ENCODE measurements around the gene B4GALT5.
"Not testable (repeated sequence)": the region's sequence is repeated elsewhere in the genome, so short reads cannot be mapped to it uniquely, and the experiment has no call there.

B4GALT5 gene

DNA sequence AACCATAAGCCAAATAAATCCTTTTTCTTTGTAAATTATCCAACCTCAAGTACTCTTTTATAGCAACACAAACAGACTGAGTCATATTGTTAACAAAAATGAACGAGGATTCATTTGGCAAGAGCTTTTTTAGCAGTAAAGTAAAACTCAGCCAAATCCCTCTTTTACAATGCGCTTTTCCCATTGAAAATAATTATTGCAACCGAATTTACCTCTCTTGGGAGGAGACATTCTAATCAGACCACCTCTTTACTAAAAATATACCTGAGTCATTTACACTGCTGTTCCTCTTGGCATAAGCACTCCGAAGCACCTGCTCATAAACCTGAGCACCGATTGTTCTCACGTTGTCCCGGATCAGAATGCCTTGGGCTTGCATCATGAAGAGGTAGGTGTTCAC is 57.4 kb downstream of the B4GALT5 start:
- no peak for DNase-seq

DNA sequence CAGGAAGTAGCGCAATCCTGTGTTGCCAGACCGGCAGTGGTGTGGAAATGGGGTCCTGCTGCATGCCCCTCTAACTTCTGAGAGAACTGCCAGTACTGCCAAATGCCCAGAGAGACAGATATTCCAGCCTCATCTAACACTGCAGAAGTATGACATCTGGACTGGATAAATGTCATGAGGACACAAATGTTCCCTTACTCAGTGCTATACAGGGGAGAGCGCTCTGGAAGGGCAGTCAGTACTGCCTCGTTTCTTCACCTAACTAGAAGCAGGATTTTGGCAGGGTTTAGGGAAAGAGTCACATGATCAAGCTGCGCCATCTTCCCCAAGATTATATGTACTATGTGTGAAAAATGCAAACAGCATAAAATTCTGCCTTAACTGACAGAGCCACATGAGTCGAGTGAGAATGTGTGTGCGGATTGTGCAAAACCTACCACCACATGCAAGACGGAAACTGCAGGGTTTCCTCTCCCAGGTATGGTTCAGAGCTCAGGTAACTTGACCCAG is 59.7 kb downstream of the B4GALT5 start:
- DNase-seq = no peak

DNA sequence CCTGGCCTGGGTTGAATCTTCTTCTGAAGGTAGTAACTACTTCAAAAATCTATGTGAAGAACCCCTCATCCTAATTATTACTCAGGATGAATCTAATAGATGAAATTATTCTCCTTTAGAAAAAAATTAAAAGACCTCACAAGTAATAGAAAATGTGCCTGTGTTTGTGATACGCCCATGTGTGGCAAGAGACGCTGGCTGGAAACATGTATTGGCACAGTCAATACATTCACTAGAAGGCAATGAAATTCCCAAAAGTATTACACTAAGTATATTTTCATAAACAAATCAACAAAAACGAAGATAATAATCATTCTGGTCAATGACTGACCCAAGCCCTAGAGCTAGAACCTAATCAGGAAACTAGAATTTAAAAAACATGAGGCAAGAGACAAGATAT is 64.0 kb downstream of the B4GALT5 start:
- DNase-seq = no peak

- no peak for DNase-seq
Measured at GRCh38 chr20:49647550-49647949, 66.1 kb downstream of the B4GALT5 start.

DNA sequence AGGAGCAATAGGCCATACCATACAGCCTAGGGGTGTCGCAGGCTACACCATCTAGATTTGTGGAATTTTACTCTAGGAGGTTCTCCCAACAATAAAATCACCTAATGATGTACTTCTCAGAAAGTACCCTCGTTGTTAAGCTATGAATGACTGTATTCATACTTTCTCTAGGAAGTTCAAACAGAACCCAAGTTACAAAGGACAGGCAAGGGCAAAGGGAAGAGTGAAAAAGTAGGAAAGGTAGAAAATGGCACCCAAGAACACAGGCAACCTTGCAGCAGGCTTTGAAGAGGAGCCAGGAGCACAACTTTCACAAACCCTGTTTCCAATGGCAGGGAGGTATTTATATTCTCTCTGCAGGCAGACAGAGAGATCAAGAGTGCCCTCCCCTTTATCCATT is 67.2 kb downstream of the B4GALT5 start:
- no peak for DNase-seq

GRCh38 chr20:49646126-49646525 is 67.6 kb downstream of the B4GALT5 start:
- DNase-seq = no peak

- DNase-seq = no peak
Measured at GRCh38 chr20:49644980-49645565, 68.6 kb downstream of the B4GALT5 start.

DNA sequence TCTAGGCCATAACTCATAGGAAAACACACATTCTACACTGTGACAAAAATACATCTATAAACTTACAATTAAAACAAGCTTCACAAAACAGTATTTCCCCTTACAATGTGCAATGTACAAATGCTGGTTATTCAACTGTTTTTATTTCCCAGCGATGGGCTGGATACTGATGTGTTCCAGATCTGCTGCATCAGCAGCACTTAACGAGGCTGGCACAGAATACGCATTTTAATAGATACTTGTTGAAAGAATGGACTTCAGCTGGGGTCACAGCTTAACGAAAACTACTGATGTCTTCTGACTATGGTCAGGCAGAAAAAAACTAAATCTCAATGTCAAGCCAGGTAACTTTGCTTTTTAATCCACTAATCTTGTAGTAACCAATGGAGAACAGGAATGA is 70.9 kb downstream of the B4GALT5 start:
- DNase-seq = no peak

DNA sequence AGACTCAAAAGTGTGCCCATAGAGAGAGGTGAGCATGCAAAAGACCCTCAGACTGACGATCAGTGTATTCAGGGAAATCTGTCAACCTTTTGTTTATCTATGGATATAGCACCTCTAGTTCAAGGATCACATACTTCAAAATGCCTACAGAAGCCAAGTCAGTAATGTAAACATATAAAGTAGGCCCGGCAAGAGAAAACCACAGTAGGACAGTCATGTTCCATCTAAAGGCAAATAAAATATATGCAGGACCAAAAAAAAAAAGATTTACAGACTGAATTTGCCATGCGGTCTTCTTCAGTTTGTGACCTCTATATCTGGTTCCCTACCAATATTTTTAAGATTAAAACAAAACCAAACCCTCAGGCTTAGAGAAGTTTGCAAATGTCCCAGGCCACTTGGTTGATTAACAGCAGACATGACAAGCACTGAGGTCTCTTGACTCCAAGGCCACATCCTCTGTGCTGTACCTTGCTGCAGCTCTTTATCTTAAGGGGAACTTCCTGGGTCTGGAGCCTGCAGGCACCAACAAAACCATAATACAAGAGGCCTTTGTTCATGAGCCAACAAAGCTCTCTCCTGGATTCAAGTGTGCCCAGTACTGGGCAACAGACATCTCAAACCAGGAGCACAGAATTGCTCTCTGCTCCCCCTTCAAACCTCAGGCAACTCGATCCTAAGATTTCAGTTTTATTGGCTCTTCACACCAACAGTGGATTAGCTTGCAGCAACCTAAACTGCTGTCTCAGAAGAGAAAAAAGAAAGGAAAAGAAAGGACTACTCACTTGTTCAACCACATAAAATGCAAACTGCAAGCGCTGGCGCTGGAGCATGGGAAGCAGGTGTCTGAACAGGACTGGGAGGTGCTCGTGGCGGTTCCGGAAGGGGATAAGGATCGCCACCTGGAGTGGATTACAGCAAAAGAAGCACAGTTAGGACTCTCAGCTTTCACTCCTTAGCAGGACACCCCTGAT is 71.7 kb downstream of the B4GALT5 start:
- no peak for DNase-seq

- DNase-seq = no peak
Measured at GRCh38 chr20:49637046-49637637, 76.5 kb downstream of the B4GALT5 start.

GRCh38 chr20:49636447-49636846 is 77.2 kb downstream of the B4GALT5 start:
- peak; percentile 52 for DNase-seq

- DNase-seq = no peak
Measured at GRCh38 chr20:49635866-49636265, 77.8 kb downstream of the B4GALT5 start.

DNA sequence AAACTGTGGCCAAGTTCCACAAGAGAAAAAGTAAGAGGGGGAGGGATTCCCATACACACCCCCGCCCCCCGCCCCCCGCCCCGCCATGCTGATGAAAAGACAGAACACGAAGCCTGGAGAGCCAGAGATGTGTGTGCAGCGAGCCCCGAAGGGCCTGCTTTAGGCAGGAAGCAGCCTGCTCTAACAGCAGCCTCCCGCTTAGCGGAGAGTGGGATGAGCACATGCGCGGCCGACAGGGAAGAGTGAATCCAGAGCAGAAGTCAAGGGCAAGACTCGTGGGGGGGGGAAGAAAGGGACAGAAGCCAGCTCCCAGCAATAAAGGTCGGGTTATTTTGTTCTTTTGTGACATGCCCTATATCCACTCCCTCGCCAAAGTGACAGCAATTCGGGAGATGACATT is 78.5 kb downstream of the B4GALT5 start:
- DNase-seq = no peak

DNA sequence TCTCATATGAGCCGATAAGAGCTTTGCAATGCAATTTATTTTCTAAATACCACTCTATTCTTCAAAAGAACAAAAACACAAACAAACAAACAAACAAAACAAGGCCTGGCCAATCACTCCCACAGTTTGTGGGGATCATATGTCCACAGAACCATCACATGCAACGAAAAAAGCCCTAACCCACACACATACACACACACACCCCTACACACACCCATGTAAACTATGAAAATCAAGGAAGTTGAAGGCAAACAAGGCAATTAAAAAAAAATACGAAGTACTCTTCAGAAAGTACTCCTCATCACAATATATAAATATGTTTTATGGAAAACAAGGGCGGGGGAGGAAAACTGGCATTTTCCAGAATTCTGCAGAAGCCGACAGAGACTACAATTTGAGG is 79.6 kb downstream of the B4GALT5 start:
- no peak for DNase-seq

DNA sequence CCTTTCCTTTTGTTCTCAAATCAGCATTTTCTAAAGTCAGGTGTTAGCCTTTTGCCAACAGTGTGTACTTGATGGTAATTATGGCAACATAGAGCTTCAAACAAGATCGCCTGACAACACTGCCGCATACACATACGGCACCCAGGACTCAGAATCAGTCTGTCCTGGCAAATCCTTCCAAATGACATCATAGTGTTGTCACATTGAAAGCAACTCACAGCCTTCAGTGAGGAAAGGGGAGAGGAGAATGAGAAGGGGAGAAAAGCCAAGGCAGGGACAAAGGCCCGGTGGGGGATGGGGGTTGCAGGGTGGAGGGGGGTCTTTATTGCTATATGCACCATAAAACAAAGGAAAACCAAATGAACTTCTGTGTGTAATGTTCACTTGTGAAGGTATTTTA is 80.0 kb downstream of the B4GALT5 start:
- no peak for DNase-seq

GRCh38 chr20:49633023-49633422 is 80.7 kb downstream of the B4GALT5 start:
- no peak for DNase-seq

GRCh38 chr20:49631856-49632418 is 81.7 kb downstream of the B4GALT5 start:
- no peak for DNase-seq

DNA sequence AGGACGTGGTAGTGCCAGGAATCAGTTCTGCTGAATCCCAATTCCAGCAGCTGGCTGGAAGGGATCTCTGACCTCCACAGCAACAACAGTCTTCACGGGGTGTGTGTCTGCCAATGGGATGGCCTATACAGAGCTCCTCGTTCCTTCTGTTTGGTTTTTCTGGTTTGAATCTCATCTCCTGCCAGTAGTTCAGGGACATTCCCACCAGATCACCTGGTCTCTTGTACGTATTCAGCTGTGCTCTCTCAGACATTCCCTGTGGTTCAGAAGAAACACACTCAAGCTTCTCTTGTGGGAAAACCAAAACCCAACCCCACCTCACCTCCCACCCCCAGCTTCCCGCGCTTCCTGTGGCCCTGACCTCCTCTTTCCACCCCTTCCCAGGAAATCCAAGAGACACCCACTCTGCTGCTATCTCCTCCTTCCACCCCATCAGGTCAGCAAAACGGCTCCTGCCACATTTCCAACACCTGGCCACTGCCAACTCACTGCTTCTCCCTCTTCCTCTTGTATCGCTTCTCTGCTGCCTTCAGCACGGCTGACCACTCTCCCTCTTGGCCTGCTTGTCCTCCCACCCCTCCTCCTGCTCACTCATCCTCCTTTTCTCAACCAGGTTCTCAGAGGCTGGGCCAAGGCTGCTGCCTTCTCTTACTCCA is 82.5 kb downstream of the B4GALT5 start:
- DNase-seq = no peak

DNA sequence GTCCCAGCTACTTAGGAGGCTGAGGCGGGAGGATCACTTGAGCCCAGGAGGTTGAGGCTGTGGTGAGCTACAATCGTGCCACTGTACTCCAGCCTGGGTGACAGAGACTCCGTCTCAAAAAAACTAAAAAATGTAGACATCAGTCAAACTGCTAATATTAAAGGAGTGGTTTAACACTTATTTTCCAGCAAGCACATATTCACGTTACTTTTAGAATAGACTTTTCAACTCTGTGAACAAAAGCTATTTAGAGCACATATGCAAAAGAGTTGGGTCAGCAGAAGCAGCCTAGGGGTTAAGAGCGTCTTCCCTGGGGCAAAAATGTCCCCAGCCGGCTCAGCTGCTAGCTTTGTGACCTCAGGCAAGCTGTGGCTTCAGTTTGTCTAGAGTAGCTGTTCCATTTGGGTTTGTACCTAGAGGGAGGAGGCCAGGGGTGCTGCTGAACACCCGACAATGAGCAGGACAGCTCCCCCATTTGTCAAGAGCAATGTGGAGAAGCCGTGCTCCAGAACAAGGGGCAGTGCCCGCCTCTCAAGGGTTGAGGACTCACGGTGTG is 83.2 kb downstream of the B4GALT5 start:
- DNase-seq = no peak

DNA sequence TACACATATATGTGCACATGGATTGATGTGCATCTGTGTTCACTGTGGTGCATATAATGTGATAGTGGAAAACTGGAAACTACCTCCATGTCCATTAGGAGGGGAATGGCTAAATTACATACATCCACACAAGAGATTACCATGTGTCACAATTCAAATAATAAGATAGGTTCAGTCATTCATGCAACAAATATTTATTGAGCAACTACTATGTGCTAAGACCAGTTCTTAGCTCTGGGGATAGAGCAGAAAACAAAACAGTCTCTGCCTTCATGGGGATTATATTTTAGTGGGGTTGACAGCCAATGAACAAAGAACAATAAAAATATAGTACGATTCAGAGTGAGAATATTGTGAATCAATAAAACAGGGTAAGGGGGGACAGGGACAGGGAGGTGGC is 84.1 kb downstream of the B4GALT5 start:
- no peak for DNase-seq

- DNase-seq = not testable (repeated sequence)
Measured at GRCh38 chr20:49628280-49628679, 85.4 kb downstream of the B4GALT5 start.

DNA sequence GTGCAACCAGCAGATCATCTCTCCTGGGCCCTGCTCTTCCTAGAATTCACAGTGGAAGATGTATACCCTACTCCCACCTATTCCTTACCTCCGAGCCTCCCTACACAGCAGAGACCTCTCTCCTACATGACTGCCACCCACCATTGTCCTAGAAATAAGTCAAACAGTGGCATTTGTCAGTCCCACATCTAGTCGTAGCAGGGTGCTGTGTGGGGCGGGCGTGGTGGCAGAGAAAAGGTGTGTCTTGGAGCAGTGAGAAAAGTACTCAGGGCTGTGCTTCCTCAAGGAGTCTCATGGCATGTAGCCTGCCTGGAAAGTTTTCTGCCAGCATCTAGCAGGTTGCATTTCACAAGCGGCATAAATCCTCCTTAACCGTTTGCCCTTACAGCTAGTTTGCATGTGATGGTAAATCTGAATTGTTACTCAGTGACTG is 86.3 kb downstream of the B4GALT5 start:
- DNase-seq = no peak

DNA sequence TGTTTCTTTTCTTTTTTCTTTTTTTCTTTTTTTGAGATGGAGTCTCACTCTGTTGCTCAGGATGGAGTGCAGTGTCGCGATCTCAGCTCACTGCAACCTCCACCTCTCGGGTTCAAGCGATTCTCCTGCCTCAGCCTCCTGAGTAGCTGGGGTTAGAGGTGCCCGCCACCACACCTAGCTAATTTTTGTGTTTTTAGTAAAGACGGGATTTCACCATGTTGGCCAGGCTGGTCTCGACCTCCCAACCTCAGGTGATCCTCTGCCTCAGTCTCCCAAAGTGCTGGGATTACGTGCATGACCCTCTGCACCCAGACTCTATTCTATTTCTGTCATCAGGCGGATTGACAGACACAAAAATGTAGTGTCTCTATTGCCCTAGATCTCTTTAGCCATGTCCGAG is 88.7 kb downstream of the B4GALT5 start:
- DNase-seq = not testable (repeated sequence)
